Neural cell (in vitro differentiated cells): ENCODE measurements around the gene BCAS1. TPM values are rescaled to one million over a fixed set of nuclear protein-coding genes. Genes with fewer than 3 reads are reported as not detected.

ENCODE experiments used
- H2AFZ ChIP-seq: fragments of 200-600, 300-800 bp; sonication (generic), shearing (Covaris generic); 2 replicates; pipeline ENCODE4 v1.6.0; 2014; ENCODE audit warnings: low read depth, mild to moderate bottlenecking, antibody characterized with exemption, low read length, moderate library complexity
- H3F3A ChIP-seq: fragments of 200-600 bp; shearing (Covaris generic); 2 replicates; pipeline ENCODE4 v1.6.1; 2016; ENCODE audit warnings: mild to moderate bottlenecking, moderate library complexity, mixed read lengths, antibody characterized with exemption, low read length; ENCODE audit not compliant: insufficient read depth, poor library complexity, severe bottlenecking
- H3K27ac ChIP-seq: fragments of 200-600, 300-800 bp; sonication (generic), shearing (Covaris generic); 2 replicates; pipeline ENCODE4 v1.5.1; 2014; ENCODE audit warnings: mild to moderate bottlenecking, low read length, moderate library complexity
- H3K27me3 ChIP-seq: fragments of 300-800, 200-600 bp; sonication (generic), shearing (Covaris generic); 2 replicates; pipeline ENCODE4 v1.6.0; 2014; ENCODE audit warnings: mild to moderate bottlenecking, low read depth, low read length, moderate library complexity; ENCODE audit not compliant: insufficient read depth
- H3K36me3 ChIP-seq: fragments of 300-800, 200-600 bp; sonication (generic), shearing (Covaris generic); 2 replicates; pipeline ENCODE4 v1.5.1; 2014; ENCODE audit warnings: mild to moderate bottlenecking, antibody characterized with exemption, low read length, moderate library complexity; ENCODE audit not compliant: insufficient read depth
- H3K4me2 ChIP-seq: fragments of 300-800, 200-600 bp; sonication (generic), shearing (Covaris generic); 2 replicates; pipeline ENCODE4 v1.6.0; 2014; ENCODE audit warnings: mild to moderate bottlenecking, low read length
- H3K4me3 ChIP-seq: fragments of 300-800, 200-600 bp; sonication (generic), shearing (Covaris generic); 2 replicates; pipeline ENCODE4 v1.5.1; 2014; ENCODE audit warnings: mild to moderate bottlenecking, low read length, moderate library complexity
- H3K79me2 ChIP-seq: fragments of 200-600 bp; shearing (Covaris generic); replicated peaks from 2 replicates; pipeline ENCODE4 v1.6.0; 2014; ENCODE audit warnings: mild to moderate bottlenecking, low read length, moderate library complexity; ENCODE audit not compliant: insufficient read depth
- H3K9ac ChIP-seq: fragments of 300-800, 200-600 bp; sonication (generic), shearing (Covaris generic); 2 replicates; pipeline ENCODE4 v1.6.1; 2016; ENCODE audit warnings: mild to moderate bottlenecking, low read length, mixed read lengths
- H3K9me2 ChIP-seq: fragments of 200-600 bp; shearing (Covaris generic); 2 replicates; pipeline ENCODE4 v1.6.1; 2016; ENCODE audit warnings: mild to moderate bottlenecking, low read length, mixed read lengths; ENCODE audit not compliant: insufficient read depth
- H3K9me3 ChIP-seq: fragments of 200-600, 300-800 bp; sonication (generic), shearing (Covaris generic); 2 replicates; pipeline ENCODE4 v1.6.1; 2016; ENCODE audit warnings: mild to moderate bottlenecking, mixed run types, low read length, moderate library complexity, mixed read lengths
- H4K20me1 ChIP-seq: fragments of 200-600 bp; shearing (Covaris generic); 2 replicates; pipeline ENCODE4 v1.6.1; 2016; ENCODE audit warnings: mild to moderate bottlenecking, mixed run types; ENCODE audit not compliant: insufficient read depth
- CTCF ChIP-seq: fragments of 450-650 bp; IDR thresholded peaks from 2 replicates; pipeline ENCODE4 v1.5.1; 2014; ENCODE audit warnings: antibody characterized with exemption, mild to moderate bottlenecking, moderate library complexity; ENCODE audit not compliant: poor library complexity, severe bottlenecking
- EP300 ChIP-seq: fragments of 450-650 bp; conservative IDR thresholded peaks from 2 replicates; pipeline ENCODE4 v1.6.1; 2014; ENCODE audit warnings: antibody characterized with exemption, mild to moderate bottlenecking, moderate library complexity; ENCODE audit not compliant: poor library complexity, severe bottlenecking
- EZH2 ChIP-seq: fragments of 200-600, 300-800 bp; shearing (Covaris generic), sonication (generic); IDR thresholded peaks from 2 replicates; pipeline ENCODE4 v1.6.1; 2014; ENCODE audit warnings: antibody characterized with exemption, low read length, borderline replicate concordance, mild to moderate bottlenecking; ENCODE audit not compliant: insufficient read depth, poor library complexity, severe bottlenecking
- MXI1 ChIP-seq: fragments of 450-650 bp; conservative IDR thresholded peaks from 2 replicates; pipeline ENCODE4 v1.6.1; 2014; ENCODE audit warnings: antibody characterized with exemption, mild to moderate bottlenecking; ENCODE audit not compliant: poor library complexity, severe bottlenecking
- POLR2AphosphoS5 ChIP-seq: IDR thresholded peaks from 2 replicates; pipeline ENCODE4 v1.6.1; 2012
- RAD21 ChIP-seq: fragments of 450-650 bp; conservative IDR thresholded peaks from 2 replicates; pipeline ENCODE4 v1.6.1; 2014; ENCODE audit warnings: antibody characterized with exemption, mild to moderate bottlenecking, moderate library complexity
- REST ChIP-seq: IDR thresholded peaks from 2 replicates; pipeline ENCODE4 v1.6.1; 2012; ENCODE audit warnings: borderline replicate concordance
- SMC3 ChIP-seq: fragments of 450-650 bp; conservative IDR thresholded peaks from 2 replicates; pipeline ENCODE4 v1.6.1; 2014; ENCODE audit warnings: antibody characterized with exemption, mild to moderate bottlenecking, moderate library complexity; ENCODE audit not compliant: poor library complexity
- TAF1 ChIP-seq: IDR thresholded peaks from 2 replicates; pipeline ENCODE4 v1.6.1; 2012; ENCODE audit warnings: low read depth
- polyA plus RNA-seq: library from polyadenylated mRNA; depleted of rRNA; stranded (reverse); fragments of >200 nt; gene quantifications from 2 replicates; pipeline ENCODE4 v1.2.3, GENCODE V29; 2014

BCAS1 gene
- polyA plus RNA-seq, 1 donor from 2014 or later, result not detected

GRCh38 chr20:53920647-53921245, 149.6 kb downstream of the BCAS1 start:
- TF ChIP-seq SMC3 (no peak), RAD21 (no peak), EZH2 (no peak), MXI1 (no peak), REST (no peak), EP300 (no peak), POLR2AphosphoS5 (no peak), TAF1 (no peak), CTCF (no peak)
- Histone ChIP-seq H2AFZ (no peak overlapping the region), H3K4me3 (no peak overlapping the region), H3F3A (no peaks in the 10 kb centered on the region), H4K20me1 (no peaks in the 10 kb centered on the region), H3K36me3 (no peaks in the 10 kb centered on the region), H3K9me2 (no peaks in the 10 kb centered on the region), H3K27me3 (no peaks in the 10 kb centered on the region), H3K27ac (no peak overlapping the region), H3K4me2 (no peak overlapping the region), H3K9me3 (no peaks in the 10 kb centered on the region), H3K9ac (no peak overlapping the region), H3K79me2 (no peaks in the 10 kb centered on the region)

GRCh38 chr20:53919886-53920285, 150.5 kb downstream of the BCAS1 start:
- Histone ChIP-seq H3K36me3 (no peaks in the 10 kb centered on the region), H3F3A (no peaks in the 10 kb centered on the region), H3K79me2 (no peaks in the 10 kb centered on the region), H3K27ac (no peak overlapping the region), H3K9ac (no peak overlapping the region), H3K4me3 (no peak overlapping the region), H3K27me3 (no peaks in the 10 kb centered on the region), H4K20me1 (no peaks in the 10 kb centered on the region), H2AFZ (no peak overlapping the region), H3K9me2 (no peaks in the 10 kb centered on the region), H3K9me3 (no peaks in the 10 kb centered on the region), H3K4me2 (no peak overlapping the region)
- TF ChIP-seq TAF1, result no peak
- no peak for TF ChIP-seq MXI1
- TF ChIP-seq SMC3, result no peak
- no peak for TF ChIP-seq EZH2
- no peak for TF ChIP-seq REST
- TF ChIP-seq RAD21, result no peak
